ENCODE measurements around the gene CADPS.

CADPS gene

DNA sequence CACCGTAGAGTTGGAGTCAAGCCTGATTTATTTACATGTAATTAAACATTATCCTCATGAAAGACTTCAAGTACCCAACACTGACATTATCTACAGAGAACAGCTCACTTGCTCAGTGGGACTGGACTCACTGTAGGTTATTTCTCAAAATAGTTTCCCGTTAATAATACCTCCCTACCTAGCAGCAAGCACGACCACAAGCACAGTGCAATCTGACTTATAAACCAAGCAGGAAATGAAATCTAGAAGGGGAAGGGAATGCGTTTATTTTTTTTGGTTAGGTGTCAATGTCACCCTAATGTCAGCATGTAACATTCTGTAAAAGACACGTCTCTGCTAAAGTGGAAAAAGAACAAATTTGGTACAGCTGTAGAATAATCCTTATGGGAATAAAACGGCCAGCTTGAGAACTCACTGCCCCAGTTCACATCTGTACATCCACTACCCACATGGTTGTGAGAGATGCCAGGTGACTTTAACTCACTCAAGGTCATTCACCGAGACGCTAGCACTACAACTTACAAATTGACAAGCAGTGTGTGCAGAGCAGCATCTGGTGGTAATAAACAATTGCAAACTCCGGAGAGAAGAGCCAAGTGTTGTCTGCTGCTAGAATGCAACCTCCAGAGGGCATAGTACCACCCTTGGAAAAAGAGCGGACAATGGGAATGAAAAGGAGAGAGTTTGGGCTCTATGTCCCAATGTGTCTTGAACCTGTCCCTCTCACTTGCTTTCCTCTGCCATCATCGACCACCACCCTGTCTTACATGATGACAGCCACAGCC is 242.5 kb downstream of the CADPS start:
- Histone ChIP-seq H3K9me3 (no peaks in the 10 kb centered on the region), H3K27me3 (no peaks in the 10 kb centered on the region), H3K4me1 (ENCODE audit: control insufficient read depth in 1 of 2, insufficient read depth in 1 of 2, low read depth in 1 of 2, low read length in 1 of 2) (no peaks in the 10 kb centered on the region), H3K4me3 (ENCODE audit: low read depth in 1 of 2, low read length in 1 of 2) (no peak overlapping the region), H3K27ac (no peak overlapping the region), H3K36me3 (no peaks in the 10 kb centered on the region)
- TF ChIP-seq, protein P1, sequence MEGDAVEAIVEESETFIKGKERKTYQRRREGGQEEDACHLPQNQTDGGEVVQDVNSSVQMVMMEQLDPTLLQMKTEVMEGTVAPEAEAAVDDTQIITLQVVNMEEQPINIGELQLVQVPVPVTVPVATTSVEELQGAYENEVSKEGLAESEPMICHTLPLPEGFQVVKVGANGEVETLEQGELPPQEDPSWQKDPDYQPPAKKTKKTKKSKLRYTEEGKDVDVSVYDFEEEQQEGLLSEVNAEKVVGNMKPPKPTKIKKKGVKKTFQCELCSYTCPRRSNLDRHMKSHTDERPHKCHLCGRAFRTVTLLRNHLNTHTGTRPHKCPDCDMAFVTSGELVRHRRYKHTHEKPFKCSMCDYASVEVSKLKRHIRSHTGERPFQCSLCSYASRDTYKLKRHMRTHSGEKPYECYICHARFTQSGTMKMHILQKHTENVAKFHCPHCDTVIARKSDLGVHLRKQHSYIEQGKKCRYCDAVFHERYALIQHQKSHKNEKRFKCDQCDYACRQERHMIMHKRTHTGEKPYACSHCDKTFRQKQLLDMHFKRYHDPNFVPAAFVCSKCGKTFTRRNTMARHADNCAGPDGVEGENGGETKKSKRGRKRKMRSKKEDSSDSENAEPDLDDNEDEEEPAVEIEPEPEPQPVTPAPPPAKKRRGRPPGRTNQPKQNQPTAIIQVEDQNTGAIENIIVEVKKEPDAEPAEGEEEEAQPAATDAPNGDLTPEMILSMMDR (IDR thresholded peaks at IDR 0.05), result no peak

DNA sequence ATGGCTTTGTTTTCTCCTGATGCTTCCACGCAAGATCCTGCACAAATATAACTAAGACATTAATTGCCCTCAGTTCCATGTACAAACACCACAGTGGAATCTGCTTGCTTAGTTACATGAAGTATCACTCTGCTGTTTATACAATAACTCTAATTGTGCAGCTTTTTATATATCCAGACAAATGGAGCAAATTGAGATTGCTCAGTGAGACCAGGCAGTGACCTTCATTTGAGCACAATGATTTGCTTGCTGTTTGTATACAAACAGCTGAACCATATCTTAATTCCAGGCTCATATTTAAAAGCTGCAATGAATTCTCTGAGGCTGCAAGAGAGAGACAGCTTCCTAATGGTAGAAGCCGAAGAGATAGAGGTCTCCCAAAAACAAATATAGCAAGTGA is 243.7 kb downstream of the CADPS start:
- no peaks in the 10 kb centered on the region for H3K4me1 ChIP-seq (ENCODE audit: control insufficient read depth in 1 of 2, insufficient read depth in 1 of 2, low read depth in 1 of 2, low read length in 1 of 2)
- H3K4me3 ChIP-seq (ENCODE audit: low read depth in 1 of 2, low read length in 1 of 2), result no peak overlapping the region
- H3K36me3 ChIP-seq, result no peaks in the 10 kb centered on the region
- H3K27me3 ChIP-seq, result no peaks in the 10 kb centered on the region
- H3K9me3 ChIP-seq, result no peaks in the 10 kb centered on the region
- no peak overlapping the region for H3K27ac ChIP-seq
- TF ChIP-seq, protein P1 (IDR thresholded peaks at IDR 0.05), result no peak

DNA sequence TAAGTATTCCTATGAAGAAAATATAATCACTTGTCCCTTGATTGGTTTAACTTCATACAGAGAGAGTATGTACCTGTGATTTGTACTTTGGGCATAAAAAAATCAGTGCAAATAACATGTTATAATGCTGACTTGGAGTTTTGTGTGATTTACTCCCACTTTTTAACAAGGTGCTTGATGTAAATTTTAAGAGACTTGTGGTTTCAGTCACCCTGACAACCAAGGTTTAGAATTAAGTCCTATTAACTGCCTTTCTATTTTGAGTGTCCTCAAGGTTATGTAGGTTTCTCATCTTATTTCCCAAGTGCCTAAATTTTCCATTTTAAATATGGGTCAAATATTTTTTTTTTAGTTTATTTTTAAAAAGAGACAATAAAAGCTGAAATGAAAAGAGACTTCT is 244.6 kb downstream of the CADPS start:
- TF ChIP-seq, protein P1 (IDR thresholded peaks at IDR 0.05), result no peak
- no peaks in the 10 kb centered on the region for H3K4me1 ChIP-seq (ENCODE audit: control insufficient read depth in 1 of 2, insufficient read depth in 1 of 2, low read depth in 1 of 2, low read length in 1 of 2)
- no peak overlapping the region for H3K27ac ChIP-seq
- no peaks in the 10 kb centered on the region for H3K36me3 ChIP-seq
- H3K4me3 ChIP-seq (ENCODE audit: low read depth in 1 of 2, low read length in 1 of 2), result no peak overlapping the region
- no peaks in the 10 kb centered on the region for H3K9me3 ChIP-seq
- no peaks in the 10 kb centered on the region for H3K27me3 ChIP-seq

DNA sequence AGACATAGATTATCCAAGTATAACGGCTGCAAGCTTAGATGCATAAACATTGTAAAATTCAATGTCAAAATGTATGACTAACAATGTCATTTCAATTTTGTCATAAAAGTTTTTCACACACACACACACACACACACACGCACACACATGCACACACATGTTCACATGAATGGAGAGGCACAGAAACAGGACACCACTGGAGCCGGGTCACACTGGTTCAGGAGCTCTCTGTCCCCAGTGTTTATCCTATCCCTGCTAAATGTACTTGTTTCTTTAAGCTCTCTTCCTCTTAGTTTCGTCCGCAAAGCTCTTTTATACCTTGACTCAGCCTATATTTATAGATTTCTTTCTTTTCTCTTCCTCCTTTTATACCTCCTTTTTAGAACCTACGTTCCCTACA is 249.9 kb downstream of the CADPS start:
- Histone ChIP-seq H3K4me1 (ENCODE audit: control insufficient read depth in 1 of 2, insufficient read depth in 1 of 2, low read depth in 1 of 2, low read length in 1 of 2) (no peaks in the 10 kb centered on the region), H3K4me3 (ENCODE audit: low read depth in 1 of 2, low read length in 1 of 2) (no peak overlapping the region), H3K27ac (no peak overlapping the region), H3K9me3 (no peaks in the 10 kb centered on the region), H3K36me3 (no peaks in the 10 kb centered on the region), H3K27me3 (no peaks in the 10 kb centered on the region)
- TF ChIP-seq, protein P1 (IDR thresholded peaks at IDR 0.05), result no peak

DNA sequence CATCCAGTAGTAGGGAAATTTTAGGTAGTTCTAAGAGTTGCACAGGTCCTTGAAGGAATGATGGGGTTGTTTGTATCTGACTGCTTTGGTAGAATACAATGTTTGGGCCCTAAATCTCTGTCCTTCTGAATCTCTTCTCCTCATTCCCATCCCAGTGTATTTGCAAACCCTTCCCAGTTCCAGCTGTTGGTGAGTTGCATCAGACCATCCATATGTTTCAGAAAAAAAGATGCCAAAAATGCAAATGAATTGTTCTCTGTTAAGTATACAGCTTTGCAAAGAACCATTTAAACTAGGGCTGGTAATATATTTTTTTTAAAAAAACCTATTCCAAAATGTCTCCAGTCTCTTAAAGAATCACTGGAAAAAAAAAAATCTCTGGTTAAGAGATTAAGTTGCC is 251.0 kb downstream of the CADPS start:
- H3K4me3 ChIP-seq (ENCODE audit: low read depth in 1 of 2, low read length in 1 of 2), result no peak overlapping the region
- TF ChIP-seq, protein P1 (IDR thresholded peaks at IDR 0.05), result no peak
- H3K9me3 ChIP-seq, result no peaks in the 10 kb centered on the region
- H3K27me3 ChIP-seq, result no peaks in the 10 kb centered on the region
- H3K36me3 ChIP-seq, result no peaks in the 10 kb centered on the region
- H3K4me1 ChIP-seq (ENCODE audit: control insufficient read depth in 1 of 2, insufficient read depth in 1 of 2, low read depth in 1 of 2, low read length in 1 of 2), result no peaks in the 10 kb centered on the region
- no peak overlapping the region for H3K27ac ChIP-seq

Measured in neutrophil (primary cell).